CD4-positive, alpha-beta T cell treated with Interleukin-12 subunit alpha and Interleukin-12 subunit beta, for 1 hour (primary cell): ENCODE results near the gene RUFY4.
"Not testable (repeated sequence)": the region's sequence is repeated elsewhere in the genome, so short reads cannot be mapped to it uniquely, and the experiment has no call there.

Source experiments
- DNase-seq: peaks from one replicate; pipeline ENCODE4 v3.0.0-alpha.2; 2020

RUFY4 gene

GRCh38 chr2:218091746-218092145 is 22.7 kb downstream of the RUFY4 start:
- no peak for DNase-seq

DNA sequence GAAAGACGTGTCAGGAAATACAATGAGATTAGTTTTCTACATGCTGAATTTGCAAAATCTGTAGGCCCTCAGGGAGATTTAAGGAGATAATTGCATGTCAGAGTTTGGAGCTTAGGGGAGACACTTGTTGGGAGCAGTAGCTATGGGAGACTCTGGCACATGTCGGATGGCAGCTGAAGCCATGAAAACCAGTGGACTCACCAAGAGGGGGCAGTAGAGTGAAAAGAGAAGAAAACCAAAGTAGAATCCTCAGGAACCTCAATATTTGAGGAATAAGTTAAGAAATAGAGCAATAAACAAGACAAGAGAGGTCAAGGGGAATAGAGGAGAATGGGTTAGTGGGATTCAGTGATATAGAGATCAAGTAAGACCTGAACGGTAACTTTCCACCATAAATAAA is 24.8 kb downstream of the RUFY4 start:
- DNase-seq: no peak

- DNase-seq: no peak
These were observed 26.8 kb downstream of the RUFY4 start for GRCh38 chr2:218095853-218096252.

DNA sequence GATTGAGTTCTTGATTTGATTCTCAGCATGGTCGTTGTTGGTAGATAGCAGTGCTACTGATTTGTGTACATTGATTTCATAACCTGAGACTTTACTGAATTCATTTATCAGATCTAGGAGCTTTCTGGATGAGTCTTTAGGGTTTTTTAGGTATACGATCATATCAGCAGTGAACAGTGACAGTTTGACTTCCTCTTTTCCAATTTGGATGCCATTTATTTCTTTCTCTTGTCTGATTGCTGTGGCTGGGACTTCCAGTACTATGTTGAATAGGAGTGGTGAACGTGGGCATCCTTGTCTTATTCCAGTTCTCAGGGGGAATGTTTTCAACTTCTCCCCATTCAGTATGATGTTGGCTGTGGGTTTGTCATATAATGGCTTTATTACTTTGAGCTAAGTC is 28.9 kb downstream of the RUFY4 start:
- DNase-seq: no peak

GRCh38 chr2:218108834-218109233 is 39.8 kb downstream of the RUFY4 start:
- not testable (repeated sequence) for DNase-seq

GRCh38 chr2:218121789-218122188 is 52.7 kb downstream of the RUFY4 start:
- not testable (repeated sequence) for DNase-seq

DNA sequence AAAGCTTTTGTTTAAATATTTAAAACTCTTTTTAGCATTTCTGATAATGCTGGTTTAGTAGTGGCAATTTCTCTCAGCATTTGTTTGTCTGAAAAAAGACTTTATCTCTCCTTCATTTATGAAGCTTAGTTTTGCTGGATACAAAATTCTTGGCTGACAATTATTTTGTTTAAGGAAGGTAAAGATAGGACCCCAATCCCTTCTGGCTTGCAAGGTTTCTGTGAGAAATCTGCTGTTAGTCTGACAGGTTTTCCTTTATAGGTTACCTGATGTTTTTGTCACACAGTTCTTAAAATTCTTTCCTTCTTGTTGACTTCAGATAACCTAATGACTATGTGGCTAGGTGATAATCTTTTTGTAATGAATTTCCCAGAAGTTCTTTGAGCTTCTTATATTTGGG is 53.2 kb downstream of the RUFY4 start:
- not testable (repeated sequence) for DNase-seq

- no peak for DNase-seq
These were observed 54.9 kb downstream of the RUFY4 start for GRCh38 chr2:218123986-218124385.

DNA sequence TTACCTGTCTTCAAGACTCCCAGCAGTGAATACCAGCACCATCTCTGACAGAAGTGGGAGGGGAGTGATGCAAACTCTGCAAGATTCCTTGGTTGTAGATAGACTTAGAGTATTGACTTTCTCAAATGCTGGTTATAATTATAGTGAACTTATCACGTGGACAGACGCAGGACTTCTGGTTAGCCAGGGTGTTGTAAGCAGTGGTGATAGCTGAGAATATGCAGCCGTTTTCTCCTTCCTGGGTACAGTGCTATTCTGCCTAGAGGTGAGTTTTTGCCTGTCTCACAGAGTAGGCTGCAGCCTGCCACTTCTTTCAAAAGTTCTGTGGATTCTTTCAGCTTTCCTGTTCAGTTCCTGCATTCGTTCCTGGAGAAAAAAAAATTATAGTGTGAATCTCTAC is 56.0 kb downstream of the RUFY4 start:
- no peak for DNase-seq

- DNase-seq: no peak
These were observed 56.6 kb downstream of the RUFY4 start, which contains the start of gene CXCR2 for GRCh38 chr2:218125626-218126080. CXCR2 (plus strand) TSS chr2:218126028; CDS start chr2:218134802, 8,774 bp downstream.

DNA sequence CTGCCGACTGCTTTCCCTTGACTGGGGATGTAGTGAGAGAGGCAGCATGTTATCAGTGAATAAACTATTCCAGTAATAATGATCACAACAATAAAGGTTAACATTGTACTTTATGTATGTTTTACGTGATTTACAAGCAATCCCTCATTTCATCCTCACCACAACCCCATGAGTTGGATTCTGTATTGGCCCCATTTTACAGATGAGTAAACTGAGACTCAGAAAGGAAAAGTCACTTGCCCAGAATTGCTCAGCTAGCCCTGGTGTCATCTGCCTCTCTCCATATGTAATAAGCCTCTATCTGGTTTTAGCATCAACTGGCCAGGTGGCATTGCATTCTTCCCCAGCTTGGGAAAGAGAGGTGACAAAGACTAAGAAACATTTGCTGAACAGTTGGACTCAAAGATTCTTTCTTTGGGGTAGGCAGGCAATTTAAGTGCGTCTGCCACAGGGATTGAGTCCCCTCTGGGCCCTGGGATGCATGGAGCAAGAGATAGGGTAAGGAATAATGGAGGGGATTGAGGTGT is 58.9 kb downstream of the RUFY4 start:
- DNase-seq: no peak

DNA sequence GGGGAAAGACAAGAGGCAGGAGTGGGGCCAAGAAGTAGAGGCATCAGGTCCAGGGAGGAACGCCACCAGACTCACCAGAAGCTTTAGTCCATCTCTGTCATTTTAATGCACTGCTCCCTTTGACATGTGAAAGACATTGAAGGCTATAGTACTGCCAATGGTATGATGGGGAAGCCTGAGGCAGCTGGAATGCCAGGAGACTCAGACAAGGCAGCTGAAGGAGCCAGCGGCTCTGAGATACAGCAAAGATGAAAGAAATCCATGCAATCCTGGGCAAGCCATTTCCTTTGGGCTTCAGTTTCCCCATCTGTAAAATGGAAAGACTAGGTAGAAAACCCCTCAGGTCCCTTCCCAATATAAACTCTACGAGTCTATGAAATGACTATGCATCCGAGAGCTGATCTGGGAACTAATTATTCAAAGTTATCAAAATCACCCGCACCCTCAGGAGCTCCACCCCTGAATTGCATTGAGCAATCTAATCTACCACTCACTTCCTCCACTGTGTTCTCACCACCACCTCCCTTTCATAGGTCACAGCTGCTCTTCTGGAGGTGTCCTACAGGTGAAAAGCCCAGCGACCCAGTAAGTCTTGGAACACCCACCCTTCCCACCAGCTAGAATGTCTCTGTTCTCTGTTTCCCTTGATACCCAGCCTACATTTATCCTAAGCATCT is 59.9 kb downstream of the RUFY4 start:
- no peak for DNase-seq

GRCh38 chr2:218129458-218130135 is 60.5 kb downstream of the RUFY4 start:
- no peak for DNase-seq

DNA sequence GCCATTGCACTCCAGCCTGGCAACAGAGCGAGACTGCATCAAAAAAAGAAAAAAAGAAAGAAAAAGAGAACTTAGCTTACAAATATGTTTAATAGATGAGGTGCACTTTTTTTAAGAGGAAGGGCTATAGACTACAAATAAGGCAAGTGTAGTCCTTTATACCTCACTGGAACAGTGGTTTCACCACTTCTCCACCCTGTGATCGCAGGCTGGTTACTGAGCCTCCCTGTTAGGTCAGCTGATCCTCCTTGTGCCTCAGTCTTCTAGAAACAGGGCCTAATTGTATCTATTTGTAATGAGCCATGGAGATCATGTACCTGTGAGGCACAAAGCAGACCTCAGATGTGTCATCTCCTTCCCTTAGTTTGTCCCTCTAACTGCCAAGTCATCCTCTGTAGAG is 61.3 kb downstream of the RUFY4 start:
- DNase-seq: peak; percentile 11

DNA sequence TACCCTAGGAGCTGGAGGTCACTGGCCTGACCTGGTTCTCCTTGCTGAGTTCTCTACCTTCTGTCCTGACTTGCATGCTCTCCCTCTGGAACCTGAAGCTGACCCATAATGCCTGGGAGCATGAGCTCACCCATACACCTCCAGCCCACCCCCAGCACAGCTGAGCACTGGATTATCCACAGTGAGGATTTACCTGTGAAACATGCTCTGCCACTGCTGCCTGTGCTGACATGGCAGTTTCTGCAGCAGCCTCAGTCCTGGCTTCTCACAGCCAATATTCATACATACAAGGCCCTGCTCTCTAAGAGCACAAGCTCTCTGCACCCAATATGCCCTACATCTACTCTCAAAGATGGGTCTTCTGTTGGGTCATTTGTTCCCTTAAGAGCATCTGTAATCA is 61.8 kb downstream of the RUFY4 start:
- DNase-seq: no peak

DNA sequence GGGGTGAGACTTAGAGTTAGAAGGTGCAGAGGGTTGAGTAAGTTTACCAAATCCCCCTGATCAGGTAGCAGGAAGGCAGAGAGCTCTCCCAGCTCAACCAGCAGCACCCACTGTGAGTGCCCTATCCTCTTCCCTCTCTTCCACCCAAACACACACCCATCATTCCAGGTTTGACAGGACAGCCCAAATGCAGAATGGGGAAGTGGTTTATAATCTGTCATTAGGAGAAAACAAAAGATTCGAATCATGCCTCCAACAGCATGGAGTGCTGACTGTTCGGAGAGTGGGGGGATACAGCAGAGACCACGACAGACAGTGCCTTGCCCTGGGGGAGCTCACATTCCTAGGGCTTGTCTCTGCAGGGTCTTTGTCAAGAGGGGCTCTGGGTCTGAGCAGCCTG is 68.5 kb downstream of the RUFY4 start:
- no peak for DNase-seq

- DNase-seq: no peak
These were observed 69.0 kb downstream of the RUFY4 start for GRCh38 chr2:218138047-218138446.
